Lower leg skin (tissue), 4 donors: ENCODE data around the gene PLEKHG3. TPM values are rescaled to one million over a fixed set of nuclear protein-coding genes. Genes with fewer than 3 reads are reported as not detected.
A peak's percentile ranks its signal among the peaks of the same experiment; 100 is the strongest.

Source experiments
- DNase-seq, 2 donors: peaks; one replicate each; pipeline ENCODE4 v3.0.0-alpha.2; 2019; ENCODE audit warnings: low spot score in 2 of 2
- H3K4me3 ChIP-seq: fragments of 200-600 bp; sonication (generic); 2 replicates; pipeline ENCODE4 v1.5.1; 2017; ENCODE audit warnings: mild to moderate bottlenecking, low read depth; ENCODE audit not compliant: poor library complexity, severe bottlenecking
- CTCF ChIP-seq, 3 donors: fragments of 450-650 bp; IDR thresholded peaks; one replicate each; pipeline ENCODE4 v1.5.1; 2016; ENCODE audit warnings: antibody characterized with exemption in 3 of 3, mild to moderate bottlenecking in 3 of 3, moderate library complexity in 2 of 3
- POLR2A ChIP-seq, 2 donors: fragments of 450-650 bp; IDR thresholded peaks; one replicate each; pipeline ENCODE4 v1.6.1; 2016 to 2017; ENCODE audit warnings: antibody characterized with exemption in 2 of 2, mild to moderate bottlenecking in 1 of 2, moderate library complexity in 1 of 2
- WGBS, 2 donors: methylation state at CpG; one replicate each; pipeline ENCODE4 v1.1.5; 2018; 5-methylcytosine and 5-hydroxymethylcytosine counted together
- intact Hi-C: fragments of 100-400 bp; cut with DNase I; formaldehyde crosslinking; loops from one replicate; pipeline ENCODE4 v1.15.0; 2023; ENCODE audit warnings: low total_unique reads
- total RNA-seq, 4 donors: library from RNA; depleted of rRNA; stranded (reverse); fragments of >200 nt; gene quantifications; one replicate each; pipeline ENCODE4 v1.1.0, GENCODE V29; 2016

The PLEKHG3 gene
- total RNA-seq, 4 donors from 2014 or later: 92.9 to 178 (median 125) TPM

GRCh38 chr14:64765740-64766302 lies 61.6 kb downstream of the PLEKHG3 start:
- no peak for DNase-seq
- intact Hi-C loops: loop anchor here (5.0 kb wide), 1 partner anchor 94 kb away; no protein-coding TSS in a partner anchor
- H3K4me3 ChIP-seq: no peak overlapping the region
- whole genome bisulfite sequencing, 2 donors: 85 to 88% methylated on average over 4 of the region's 4 CpGs
- TF ChIP-seq POLR2A (IDR thresholded peaks at IDR 0.05): no peak
- TF ChIP-seq CTCF (IDR thresholded peaks at IDR 0.05): no peak

GRCh38 chr14:64766430-64767151 lies 62.4 kb downstream of the PLEKHG3 start:
- 61 to 68% methylated on average over 25 of the region's 25 CpGs for WGBS, 2 donors
- no peak overlapping the region for H3K4me3 ChIP-seq
- DNase-seq: peak in 1 of 2 donors; percentile 83
- TF ChIP-seq POLR2A (IDR thresholded peaks at IDR 0.05) (no peak), CTCF (IDR thresholded peaks at IDR 0.05) (no peak)
- intact Hi-C loops: loop anchor here (5.0 kb wide), 1 partner anchor 94 kb away; no protein-coding TSS in a partner anchor

GRCh38 chr14:64767215-64767964 lies 63.2 kb downstream of the PLEKHG3 start:
- no peak for DNase-seq
- TF ChIP-seq CTCF (IDR thresholded peaks at IDR 0.05) (no peak), POLR2A (IDR thresholded peaks at IDR 0.05) (no peak)
- intact Hi-C loops: loop anchor here (5.0 kb wide), 1 partner anchor 95 kb away; no protein-coding TSS in a partner anchor
- no peak overlapping the region for H3K4me3 ChIP-seq
- WGBS, 2 donors: 81 to 90% methylated on average over 14 of the region's 15 CpGs

GRCh38 chr14:64768401-64769095 lies 64.3 kb downstream of the PLEKHG3 start:
- no peak for DNase-seq
- no peak for TF ChIP-seq POLR2A (IDR thresholded peaks at IDR 0.05)
- TF ChIP-seq CTCF (IDR thresholded peaks at IDR 0.05): no peak
- 79% methylated on average over 7 to 10 of the region's 13 CpGs for WGBS, 2 donors
- intact Hi-C loops: loop anchor here (5.0 kb wide), 1 partner anchor 96 kb away; no protein-coding TSS in a partner anchor
- no peak overlapping the region for H3K4me3 ChIP-seq
